Lung (tissue), 16 donors: ENCODE measurements around the gene KCND1. TPM values are rescaled to one million over a fixed set of nuclear protein-coding genes. Genes with fewer than 3 reads are reported as not detected.

Experiments used
- ATAC-seq: fragments of 200-7000 bp; cut with Tn5 transposase; one replicate; pipeline ENCODE4 v1.9.1; 2020; ENCODE audit warnings: moderate number of reproducible peaks; ENCODE audit not compliant: insufficient read depth, low FRiP score
- DNase-seq, 3 donors: peaks; one replicate each; pipeline ENCODE4 v3.0.0-alpha.2; 2013 to 2017
- H3K27ac ChIP-seq, 2 donors: one replicate each; pipeline ENCODE4 v1.5.1; 2013; ENCODE audit warnings: mild to moderate bottlenecking in 2 of 2, moderate library complexity in 2 of 2, control low read depth in 1 of 2, inconsistent platforms in 1 of 2, low read depth in 1 of 2, low read length in 1 of 2
- H3K27me3 ChIP-seq, 3 donors: one replicate each; pipeline ENCODE4 v1.5.1; 2013; ENCODE audit warnings: low read length in 2 of 3; ENCODE audit not compliant: control insufficient read depth in 3 of 3, insufficient read depth in 3 of 3
- H3K36me3 ChIP-seq, 4 donors: one replicate each; pipeline ENCODE4 v1.5.1; 2013; ENCODE audit warnings: low read length in 4 of 4, mild to moderate bottlenecking in 1 of 4, moderate library complexity in 1 of 4; ENCODE audit not compliant: control insufficient read depth in 4 of 4, insufficient read depth in 4 of 4
- H3K4me1 ChIP-seq, 5 donors: one replicate each; pipeline ENCODE4 v1.5.1; 2013; ENCODE audit warnings: low read length in 5 of 5, mild to moderate bottlenecking in 2 of 5, moderate library complexity in 1 of 5; ENCODE audit not compliant: control insufficient read depth in 5 of 5, insufficient read depth in 5 of 5
- H3K4me3 ChIP-seq: one replicate; pipeline ENCODE4 v1.5.1; 2013; ENCODE audit warnings: mild to moderate bottlenecking, control low read depth, moderate library complexity
- H3K9ac ChIP-seq, 2 donors: one replicate each; pipeline ENCODE4 v1.5.1; 2013; ENCODE audit warnings: low read length in 2 of 2, control low read depth in 1 of 2; ENCODE audit not compliant: insufficient read depth in 1 of 2
- H3K9me3 ChIP-seq, 4 donors: one replicate each; pipeline ENCODE4 v1.5.1; 2013; ENCODE audit warnings: low read length in 3 of 4, mild to moderate bottlenecking in 1 of 4, moderate library complexity in 1 of 4; ENCODE audit not compliant: control insufficient read depth in 4 of 4, insufficient read depth in 3 of 4
- WGBS, 2 donors: extraction: QIAGEN DNeasy Blood & Tissue Kit; methylation state at CpG; one replicate each; pipeline ENCODE4 v1.1.7; 2013; 5-methylcytosine and 5-hydroxymethylcytosine counted together
- long read RNA-seq, 5 donors: transcript quantifications; one replicate each; lab custom pipeline, GENCODE V29; 2026
- polyA plus RNA-seq, 2 donors: library from polyadenylated mRNA; stranded (reverse); fragments of 200-250 nt; gene quantifications; one replicate each; pipeline ENCODE4 v1.2.1, GENCODE V29; 2013
- total RNA-seq, 2 donors: library from RNA; depleted of rRNA in 1 of 2; stranded (reverse); fragments of >200 nt in 1 of 2; gene quantifications; one replicate each; pipeline ENCODE4 v1.2.1, GENCODE V29; 2014 to 2021
- TF ChIP-seq, protein P1 (sequence below): IDR thresholded peaks from 2 replicates; pipeline ENCODE4 v1.5.1; 2012; ENCODE audit warnings: mild to moderate bottlenecking; ENCODE audit errors: control extremely low read depth, extremely low read depth
- donor health status: control.
- donor health status: control.
- donor health status: Bipolar disorder and iron deficiency.
- donor health status: healthy.
- donor health status: DM: yes; HTN: yes; CAD: no.

KCND1 gene
- 1 to 10 TPM; 1.4 to 1.7 TPM for total RNA-seq
- polyA plus RNA-seq: 1 to 10 TPM in 1 of 2 donors, under 1 TPM in 1; 0.65 to 1.3 TPM
- long read RNA-seq, donor 1: 0 reads
- long read RNA-seq, donor 2: 0 reads
- long read RNA-seq, donor 3: 0 reads
- long read RNA-seq, donor 4: 0 reads
- long read RNA-seq, donor 5, full-length matches to known transcripts: 1 of 1 reads
- long read RNA-seq, donor 5, partial matches to known transcripts: 0 of 1 reads
- long read RNA-seq, donor 5, other reads (novel, unspliced or antisense): 0 of 1 reads

GRCh38 chrX:48971249-48972219 is at the start of gene KCND1:
Gene KCND1, minus strand, starts transcription at chrX:48971844. Its CDS starts 1,573 bp downstream, at chrX:48970271.
- 0 to 31% methylated on average over 10 to 28 of the region's 28 CpGs for WGBS, 2 donors
- no peak within 1 kb of the TSS for H3K9ac ChIP-seq
- H3K27ac ChIP-seq: peak within 1 kb of the TSS in 1 of 2 donors; percentile 38
- ATAC-seq (no peak), DNase-seq (peak; percentile 65 to 76 (median 68))
- peaks cover 0 to 9% (median 0%) of the 10 kb centered on the region in 5 donors for H3K4me1 ChIP-seq
- H3K4me3 ChIP-seq: no peak within 1 kb of the TSS
- H3K27me3 ChIP-seq: no peaks in the 10 kb centered on the region
- TF ChIP-seq, protein P1, sequence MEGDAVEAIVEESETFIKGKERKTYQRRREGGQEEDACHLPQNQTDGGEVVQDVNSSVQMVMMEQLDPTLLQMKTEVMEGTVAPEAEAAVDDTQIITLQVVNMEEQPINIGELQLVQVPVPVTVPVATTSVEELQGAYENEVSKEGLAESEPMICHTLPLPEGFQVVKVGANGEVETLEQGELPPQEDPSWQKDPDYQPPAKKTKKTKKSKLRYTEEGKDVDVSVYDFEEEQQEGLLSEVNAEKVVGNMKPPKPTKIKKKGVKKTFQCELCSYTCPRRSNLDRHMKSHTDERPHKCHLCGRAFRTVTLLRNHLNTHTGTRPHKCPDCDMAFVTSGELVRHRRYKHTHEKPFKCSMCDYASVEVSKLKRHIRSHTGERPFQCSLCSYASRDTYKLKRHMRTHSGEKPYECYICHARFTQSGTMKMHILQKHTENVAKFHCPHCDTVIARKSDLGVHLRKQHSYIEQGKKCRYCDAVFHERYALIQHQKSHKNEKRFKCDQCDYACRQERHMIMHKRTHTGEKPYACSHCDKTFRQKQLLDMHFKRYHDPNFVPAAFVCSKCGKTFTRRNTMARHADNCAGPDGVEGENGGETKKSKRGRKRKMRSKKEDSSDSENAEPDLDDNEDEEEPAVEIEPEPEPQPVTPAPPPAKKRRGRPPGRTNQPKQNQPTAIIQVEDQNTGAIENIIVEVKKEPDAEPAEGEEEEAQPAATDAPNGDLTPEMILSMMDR: no peak
- peaks cover 0 to 2% (median 0%) of the 10 kb centered on the region in 4 donors for H3K9me3 ChIP-seq
- H3K36me3 ChIP-seq: peaks cover 0 to 15% (median 6%) of the 10 kb centered on the region in 4 donors

DNA sequence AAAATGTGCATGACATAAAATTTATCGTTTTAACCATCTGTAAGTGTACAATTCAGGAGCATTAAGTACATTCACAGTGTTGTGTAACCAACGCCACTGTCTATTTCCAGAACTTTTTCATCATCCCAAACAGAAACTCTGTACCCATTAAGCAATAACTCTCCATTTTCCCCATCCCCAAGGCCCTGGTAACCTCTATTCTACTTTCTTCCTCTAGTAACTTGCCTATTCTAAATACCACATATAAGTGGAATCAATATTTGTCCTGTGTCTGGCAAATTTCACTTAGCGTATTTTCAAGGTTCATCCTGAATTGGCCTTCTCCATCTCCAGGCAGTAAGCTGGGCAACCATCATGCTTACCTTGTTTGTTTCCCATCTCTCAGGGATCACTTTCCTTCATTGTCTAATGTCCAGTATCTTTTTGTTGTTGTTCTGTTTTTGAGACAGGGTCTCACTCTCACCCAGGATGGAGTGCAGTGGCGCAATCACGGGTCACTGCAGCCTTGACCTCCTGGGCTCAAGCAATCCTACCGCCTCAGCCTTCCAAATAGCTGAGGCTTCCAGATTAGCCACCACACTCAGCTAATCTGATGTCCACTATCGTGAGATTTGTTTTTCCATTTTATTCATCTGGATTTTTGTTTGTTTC is 48.1 kb upstream of the KCND1 start:
- peaks cover 0 to 6% (median 2%) of the 10 kb centered on the region in 4 donors for H3K36me3 ChIP-seq
- WGBS, 2 donors: 62 to 80% methylated on average over 7 of the region's 7 CpGs
- H3K9me3 ChIP-seq: no peaks in the 10 kb centered on the region
- no peak overlapping the region for H3K9ac ChIP-seq
- H3K27ac ChIP-seq: no peak overlapping the region
- no peak for DNase-seq
- no peaks in the 10 kb centered on the region for H3K4me1 ChIP-seq
- no peaks in the 10 kb centered on the region for H3K27me3 ChIP-seq
- no peak overlapping the region for H3K4me3 ChIP-seq
- no peak for ATAC-seq
- TF ChIP-seq, protein P1: no peak

DNA sequence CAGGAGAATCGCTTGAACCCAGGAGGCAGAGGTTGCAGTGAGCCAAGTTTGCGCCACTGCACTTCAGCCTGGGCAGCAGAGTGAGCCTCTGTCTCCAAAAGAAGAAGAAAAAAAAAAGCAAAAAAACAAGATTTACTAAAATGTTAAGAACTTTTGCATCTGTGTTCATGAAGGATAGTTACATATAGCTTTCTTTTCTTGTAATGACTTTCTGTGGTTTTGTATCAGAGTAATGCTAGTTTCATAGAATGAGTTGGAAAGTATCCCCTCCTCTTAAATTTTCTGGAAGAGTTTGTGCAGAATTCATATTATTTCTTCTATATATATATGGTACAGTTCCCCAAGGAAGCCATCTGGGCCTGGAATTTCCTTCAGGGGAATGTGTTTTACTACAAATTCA is 47.4 kb upstream of the KCND1 start:
- Histone ChIP-seq H3K27ac (no peak overlapping the region), H3K9ac (no peak overlapping the region), H3K4me3 (no peak overlapping the region), H3K9me3 (no peaks in the 10 kb centered on the region), H3K4me1 (no peaks in the 10 kb centered on the region), H3K27me3 (no peaks in the 10 kb centered on the region), H3K36me3 (no peaks in the 10 kb centered on the region)
- ATAC-seq (no peak), DNase-seq (no peak)
- WGBS, 2 donors: 50 to 76% methylated on average over 1 to 2 of the region's 2 CpGs
- TF ChIP-seq, protein P1: no peak
